ENCODE measurements around the gene ELF2.
"Not testable (repeated sequence)": the region's sequence is repeated elsewhere in the genome, so short reads cannot be mapped to it uniquely, and the experiment has no call there.

Gene ELF2

DNA sequence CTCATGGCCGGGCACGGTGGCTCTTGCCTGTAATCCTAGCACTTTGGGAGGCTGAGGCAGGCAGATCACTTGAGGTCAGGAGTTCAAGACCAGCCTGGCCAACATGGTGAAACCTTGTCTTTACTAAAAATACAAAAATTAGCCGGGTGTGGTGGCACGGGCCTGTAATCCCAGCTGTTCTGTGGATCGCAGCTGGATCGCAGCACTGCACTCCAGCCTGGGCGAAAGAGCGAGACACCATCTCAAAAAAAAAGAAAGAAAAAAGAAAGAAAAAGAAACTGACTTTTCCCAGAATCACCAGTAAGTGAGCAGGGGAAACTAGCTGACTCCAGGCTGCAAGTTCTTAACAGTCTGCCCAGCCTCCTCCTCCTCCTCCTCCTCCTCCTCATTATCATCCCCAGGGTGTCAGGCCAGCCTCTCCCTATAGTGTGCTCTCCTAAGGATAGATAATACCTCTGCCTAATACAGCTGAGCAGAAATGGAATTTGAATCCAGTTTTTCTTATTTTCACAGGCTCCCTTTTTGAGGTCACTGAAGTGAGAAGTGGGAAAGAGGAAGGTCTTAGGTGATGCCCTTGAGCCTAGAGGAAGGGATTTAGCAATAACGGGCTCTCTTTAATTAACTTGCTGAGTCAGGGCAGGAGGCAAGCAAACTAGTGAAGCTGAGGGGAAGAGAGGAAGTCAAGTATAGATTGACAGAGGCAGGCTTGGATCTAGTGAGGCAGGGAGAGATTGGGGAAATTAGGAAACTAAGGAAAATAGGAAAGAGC lies 11.8 kb upstream of the ELF2 start:
- DNase-seq (ENCODE audit: low read depth in 2 of 2): no peak

GRCh38 chr4:139184129-139184528 lies 7.1 kb upstream of the ELF2 start:
- DNase-seq (ENCODE audit: low read depth in 2 of 2): no peak

DNA sequence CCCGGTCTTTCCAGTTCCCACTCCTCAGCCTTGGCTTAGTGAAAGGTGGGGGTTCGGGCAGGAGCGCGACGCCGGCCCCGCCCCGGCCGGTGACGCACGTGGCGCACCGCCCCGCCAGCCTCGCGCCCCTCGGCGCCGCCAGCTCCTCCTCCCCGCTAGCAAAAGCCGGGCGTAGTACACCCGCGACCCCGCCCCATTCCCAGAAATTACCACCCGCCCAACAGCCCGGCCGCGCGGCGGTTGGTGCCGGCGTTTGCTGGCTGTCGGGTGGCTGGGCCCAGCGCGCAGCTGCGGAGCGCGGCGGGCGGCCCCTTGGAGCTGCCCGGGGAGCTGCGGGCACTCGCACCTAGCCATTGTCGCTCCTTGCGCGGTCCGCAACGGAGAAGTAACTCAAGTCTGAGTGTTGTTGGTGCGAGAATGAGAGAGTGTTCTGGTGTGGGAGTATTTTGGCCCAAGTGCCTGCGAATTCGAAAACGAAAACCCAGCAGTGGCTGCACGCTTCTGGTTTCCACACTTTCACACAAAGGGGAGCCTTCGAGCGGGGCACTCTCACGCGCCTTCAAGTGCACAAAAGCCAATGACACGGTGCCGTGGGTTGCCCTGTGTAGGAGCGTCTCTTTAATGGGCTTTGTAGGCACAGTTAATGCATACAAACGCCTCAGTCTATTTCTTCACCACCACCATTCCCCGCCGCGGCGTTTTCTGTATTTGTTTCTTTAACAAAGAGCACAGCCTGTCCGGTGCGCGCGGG lies 1.0 kb upstream of the ELF2 start:
- DNase-seq (ENCODE audit: low read depth in 2 of 2): peak; percentile 80 to 81

GRCh38 chr4:139176302-139177048 lies 543 bp downstream of the ELF2 start:
- DNase-seq (ENCODE audit: low read depth in 2 of 2): peak; percentile 16 to 34

- no peak for DNase-seq (ENCODE audit: low read depth in 2 of 2)
Observed at GRCh38 chr4:139175646-139176301, 1.2 kb downstream of the ELF2 start.

DNA sequence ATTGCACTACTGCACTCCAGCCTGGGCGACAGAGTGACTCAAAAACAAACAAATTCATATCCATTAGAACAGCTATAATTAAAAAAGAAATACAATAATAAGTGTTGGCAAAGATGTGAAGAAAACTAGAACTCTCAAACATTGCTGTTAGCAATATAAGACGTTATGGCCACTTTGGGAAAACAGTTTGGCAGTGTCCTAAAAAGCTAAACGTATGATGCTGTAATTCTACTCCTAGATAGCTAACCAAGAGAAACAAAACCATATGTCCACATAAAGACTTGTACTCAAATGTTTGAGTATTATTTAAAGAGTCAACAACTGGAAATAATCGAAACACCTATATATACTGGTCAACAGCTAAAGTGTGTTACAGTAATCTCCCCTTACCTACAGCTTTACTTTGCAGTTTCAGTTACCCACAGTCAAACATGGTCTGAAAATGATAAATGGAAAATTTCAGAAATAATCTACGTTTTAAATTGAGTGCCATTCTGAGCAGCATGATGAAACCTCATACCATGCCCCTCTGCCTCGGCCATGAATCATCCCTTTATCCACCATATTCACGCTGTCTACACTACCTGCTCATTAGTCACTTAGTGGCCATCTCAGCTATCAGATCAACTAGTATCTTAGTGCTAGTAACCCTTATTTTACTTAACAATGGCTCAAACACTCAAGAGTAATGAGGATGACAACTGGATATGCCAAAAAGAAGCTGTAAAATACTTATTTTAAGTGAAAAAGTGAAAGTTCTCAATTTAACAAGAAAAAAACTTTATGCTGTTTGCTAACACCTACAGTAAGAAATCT lies 4.9 kb downstream of the ELF2 start:
- DNase-seq (ENCODE audit: low read depth in 2 of 2): no peak

DNA sequence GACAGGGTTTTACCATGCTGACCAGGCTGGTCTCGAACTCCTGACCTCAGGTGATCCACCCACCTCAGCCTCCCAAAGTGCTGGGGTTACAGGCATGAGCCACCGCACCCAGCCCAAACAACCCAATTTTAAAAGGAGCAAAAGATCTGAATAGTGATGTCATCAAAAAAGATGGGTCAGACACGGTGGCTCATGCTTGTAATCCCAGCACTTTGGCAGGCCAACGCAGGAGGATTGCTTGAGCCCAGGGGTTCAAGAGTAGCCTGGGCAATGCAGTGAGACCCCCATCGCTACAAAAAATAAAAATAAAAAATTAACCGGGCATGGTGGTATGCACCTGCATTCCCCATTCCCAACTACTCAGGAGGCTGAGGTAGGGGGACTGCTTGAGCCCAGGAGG lies 6.1 kb downstream of the ELF2 start:
- DNase-seq (ENCODE audit: low read depth in 2 of 2): no peak

DNA sequence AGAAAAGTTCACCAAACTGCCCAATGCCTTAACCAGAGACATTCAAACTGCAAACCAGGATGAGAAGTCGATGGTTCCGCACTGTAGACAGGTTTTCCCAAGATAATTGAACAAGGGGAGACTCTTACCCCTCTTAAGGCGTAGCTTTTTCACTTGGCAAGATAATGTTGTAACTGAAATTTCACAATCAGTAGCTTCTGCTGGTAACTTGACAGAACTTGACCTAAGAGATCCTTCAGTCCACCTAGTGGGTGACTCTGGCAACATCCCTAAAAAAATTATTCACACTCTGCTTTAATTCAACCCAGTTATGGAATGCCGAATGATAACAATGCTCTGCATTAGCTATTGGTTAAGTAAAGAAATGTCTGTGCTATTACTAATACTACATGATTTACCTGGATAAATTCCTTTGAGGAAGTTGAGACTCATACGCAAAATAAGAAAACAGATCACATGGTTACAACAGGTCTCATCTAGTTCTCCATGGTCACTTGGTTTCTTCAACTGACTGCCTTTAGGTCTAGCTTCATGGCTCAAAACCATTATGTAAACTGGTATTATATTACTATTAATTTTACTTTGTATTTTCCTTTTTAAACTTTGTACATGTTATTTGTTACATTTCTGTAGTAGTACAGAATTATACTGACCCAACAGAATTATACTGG lies 9.1 kb downstream of the ELF2 start:
- DNase-seq (ENCODE audit: low read depth in 2 of 2): no peak

- no peak for DNase-seq (ENCODE audit: low read depth in 2 of 2)
Observed at GRCh38 chr4:139164731-139165130, 12.3 kb downstream of the ELF2 start.

DNA sequence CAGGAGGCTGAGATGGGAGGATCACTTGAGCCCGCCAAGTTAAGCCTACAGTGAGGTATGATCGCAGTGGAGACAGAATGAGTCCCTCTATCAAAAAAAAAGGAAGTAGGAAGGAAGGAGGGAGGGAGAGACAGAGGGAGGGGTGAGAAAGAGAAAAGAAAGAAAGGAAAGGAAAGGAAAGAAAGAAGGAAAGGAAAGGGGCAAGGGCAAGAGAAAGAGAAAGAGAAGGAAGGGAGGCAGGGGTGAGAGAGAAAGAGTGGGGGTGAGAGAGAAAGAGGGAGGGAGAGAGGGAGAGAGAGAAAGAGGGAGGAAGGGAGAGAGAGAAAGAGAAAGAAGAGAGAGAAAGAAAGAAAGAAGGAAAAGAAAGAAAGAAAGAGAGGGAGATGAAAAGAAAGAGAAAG lies 13.2 kb downstream of the ELF2 start:
- no peak for DNase-seq (ENCODE audit: low read depth in 2 of 2)

DNA sequence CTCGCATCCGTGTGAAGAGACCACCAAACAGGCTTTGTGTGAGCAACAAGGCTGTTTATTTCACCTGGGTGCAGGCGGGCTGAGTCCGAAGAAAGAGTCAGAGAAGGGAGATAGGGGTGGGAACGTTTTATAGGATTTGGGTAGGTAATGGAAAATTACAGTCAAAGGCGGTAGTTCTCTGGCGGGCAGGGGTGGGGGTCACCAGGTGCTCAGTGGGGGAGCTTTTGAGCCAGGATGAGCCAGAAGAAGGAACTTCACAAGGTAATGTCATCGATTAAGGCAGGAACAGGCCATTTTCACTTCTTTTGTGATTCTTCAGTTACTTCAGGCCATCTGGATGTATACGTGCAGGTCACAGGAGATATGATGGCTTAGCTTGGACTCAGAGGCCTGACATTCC lies 19.0 kb downstream of the ELF2 start:
- not testable (repeated sequence) for DNase-seq (ENCODE audit: low read depth in 2 of 2)

DNA sequence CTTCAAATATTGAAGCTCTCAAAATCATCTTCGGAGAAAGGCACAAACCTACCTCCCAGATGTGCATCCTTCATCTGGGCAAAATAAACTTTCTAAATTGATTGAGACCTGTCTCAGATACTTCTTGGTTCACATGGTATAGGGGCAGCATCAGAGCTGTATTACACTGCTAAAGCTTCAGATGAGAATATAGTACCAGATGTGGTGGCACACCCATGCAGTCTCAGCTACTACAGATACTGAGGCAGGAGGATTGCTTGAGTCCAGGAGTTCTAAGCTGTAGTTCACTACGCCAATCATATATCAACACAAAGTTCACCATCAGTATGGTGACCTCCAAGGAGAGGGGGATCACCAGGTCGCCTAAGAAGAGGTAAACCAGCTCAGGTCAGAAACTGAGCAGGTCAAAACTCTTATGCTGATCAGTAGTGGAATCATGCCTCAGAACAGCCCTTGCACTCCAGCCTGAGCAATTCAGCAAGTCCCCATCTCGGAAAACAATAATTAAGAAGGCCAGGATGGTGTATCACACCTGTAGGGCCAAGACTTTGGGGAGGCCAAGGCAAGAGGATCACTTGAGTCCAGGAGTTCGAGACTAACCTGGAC lies 22.0 kb downstream of the ELF2 start:
- no peak for DNase-seq (ENCODE audit: low read depth in 2 of 2)

DNA sequence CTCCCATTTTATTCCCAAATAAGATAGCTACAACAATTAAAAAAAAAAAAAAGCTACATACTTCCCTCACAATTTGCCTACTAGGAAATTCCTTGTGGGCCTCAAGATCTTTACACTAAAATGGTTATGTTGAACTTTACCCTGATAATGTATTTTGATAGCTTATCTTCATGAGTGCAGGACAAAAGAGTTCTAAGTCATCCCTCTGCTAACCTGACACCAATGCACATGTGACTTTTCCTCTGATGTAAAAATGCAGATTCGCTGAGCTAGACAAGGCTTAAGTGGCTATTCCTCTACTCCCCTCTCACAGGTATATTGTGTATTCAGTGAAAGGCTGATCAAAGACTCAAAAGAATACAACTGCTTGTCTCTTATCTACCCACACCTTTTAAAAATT lies 22.5 kb downstream of the ELF2 start:
- DNase-seq (ENCODE audit: low read depth in 2 of 2): no peak

DNA sequence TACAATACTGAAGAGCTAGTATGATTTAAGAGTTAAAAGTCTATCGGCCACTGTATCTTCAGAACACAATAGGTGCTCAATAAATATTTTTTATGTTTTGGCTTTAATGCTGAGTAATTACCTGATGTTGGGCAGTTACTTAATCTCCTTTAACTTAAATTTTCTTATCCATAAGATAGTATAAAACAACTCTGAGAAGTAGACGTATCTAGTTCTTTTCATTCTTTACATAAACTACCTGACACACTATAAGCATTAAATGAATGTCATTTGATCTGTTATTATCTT lies 22.9 kb downstream of the ELF2 start:
- DNase-seq (ENCODE audit: low read depth in 2 of 2): no peak

- no peak for DNase-seq (ENCODE audit: low read depth in 2 of 2)
Observed at GRCh38 chr4:139153411-139154133, 23.4 kb downstream of the ELF2 start.

DNA sequence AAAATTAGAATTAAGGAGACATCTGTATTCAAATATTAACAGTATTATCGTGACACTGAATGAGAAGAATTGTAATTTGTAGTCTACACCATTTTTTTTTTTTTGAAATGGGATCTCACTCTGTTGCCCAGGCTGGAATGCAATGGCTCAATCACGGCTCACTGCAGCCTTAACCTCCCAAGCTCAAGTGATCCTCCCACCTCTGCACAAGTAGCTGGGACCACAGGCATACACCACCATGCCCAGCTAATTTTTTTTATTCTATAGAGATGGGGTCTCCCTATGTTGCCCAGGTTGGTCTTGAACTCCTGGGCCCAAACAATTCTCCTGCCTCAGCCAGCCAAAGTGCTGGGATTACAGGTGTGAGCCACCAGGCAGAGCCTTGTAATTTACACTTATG lies 24.8 kb downstream of the ELF2 start:
- DNase-seq (ENCODE audit: low read depth in 2 of 2): no peak

GRCh38 chr4:139146926-139147629 lies 29.9 kb downstream of the ELF2 start:
- no peak for DNase-seq (ENCODE audit: low read depth in 2 of 2)

DNA sequence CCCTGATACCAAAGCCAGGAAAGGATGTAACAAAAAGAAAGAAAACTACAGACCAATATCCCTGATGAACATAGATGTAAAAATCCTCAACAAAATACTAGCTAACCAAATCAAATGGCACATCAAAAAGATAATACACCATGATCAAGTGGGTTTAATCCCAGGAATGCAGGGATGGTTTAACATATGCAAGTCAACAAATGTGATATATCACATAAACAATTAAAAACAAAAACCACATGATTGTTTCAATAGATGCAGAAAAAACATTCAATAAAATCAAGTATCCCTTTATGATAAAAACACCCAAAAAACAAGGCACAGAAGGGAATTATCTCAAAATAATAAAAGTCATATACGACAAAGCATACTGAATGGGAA lies 31.5 kb downstream of the ELF2 start:
- no peak for DNase-seq (ENCODE audit: low read depth in 2 of 2)

DNA sequence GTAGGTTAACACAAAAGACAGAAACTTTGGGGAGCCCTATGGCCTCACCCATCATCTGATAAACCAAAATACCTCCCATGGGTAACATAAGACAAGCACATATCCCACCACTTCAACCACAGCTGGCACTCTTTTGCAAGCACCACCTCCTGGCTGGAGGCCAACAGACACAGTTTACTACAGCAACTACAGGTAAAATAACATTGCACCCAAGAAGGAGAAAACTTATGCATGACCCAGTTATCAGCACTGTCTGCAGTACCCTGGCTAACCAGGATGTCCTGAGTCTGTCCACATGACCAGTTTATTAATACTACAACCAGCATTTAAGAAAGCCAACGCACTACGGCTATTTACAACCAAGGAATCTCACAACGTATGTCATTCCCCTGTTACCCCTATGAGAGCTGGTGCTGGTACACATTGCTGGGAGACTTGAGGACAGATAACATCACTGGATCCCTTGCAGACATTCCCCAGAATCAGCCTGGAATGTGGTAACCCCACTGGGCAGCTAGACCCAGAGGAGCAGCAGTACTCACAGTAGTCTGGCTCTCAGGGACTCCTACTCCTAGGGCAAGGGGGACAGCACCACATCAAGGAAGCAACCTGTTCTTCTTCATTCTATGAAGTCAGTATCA lies 32.0 kb downstream of the ELF2 start:
- DNase-seq (ENCODE audit: low read depth in 2 of 2): no peak

Data from stimulated activated CD8-positive, alpha-beta memory T cell treated with anti-CD3 and anti-CD28 coated beads, Interleukin-2, amount 100 ng/mL, for 1 hour (primary cell).